PC-3 (cell line): Measurements from ENCODE around the gene ADGRG6. TPM values are rescaled to one million over a fixed set of nuclear protein-coding genes. Genes with fewer than 3 reads are reported as not detected.

Experiments used
- ATAC-seq: fragments of 200-7000 bp; cut with Tn5 transposase; 2 replicates; pipeline ENCODE4 v1.9.1; 2020; ENCODE audit warnings: mild to moderate bottlenecking, moderate library complexity
- BruUV-seq: library from RNA; stranded (reverse); fragments of 400-500 nt; replicated peaks from 2 replicates; lab custom pipeline; 2021; lab: Mats Ljungman, UMichigan
- CTCF ChIA-PET: fragments of 300-600 bp; sonication (Branson Sonifier 250); formaldehyde crosslinking; loops from one replicate; lab custom pipeline; 2022; ENCODE audit warnings: antibody characterized with exemption; lab: Charles Lee
- POLR2A ChIA-PET: fragments of 300-600 bp; sonication (Branson Sonifier 250); formaldehyde crosslinking; loops from one replicate; lab custom pipeline; 2022; ENCODE audit warnings: antibody characterized with exemption; ENCODE audit not compliant: unreplicated experiment; lab: Charles Lee
- DNase-seq: peaks from one replicate; pipeline ENCODE4 v3.0.0-alpha.2; 2015
- H2AFZ ChIP-seq: fragments of 300-600 bp; sonication (generic); 2 replicates; pipeline ENCODE4 v1.6.0; 2016; ENCODE audit warnings: antibody characterized with exemption, low read length
- H3F3A ChIP-seq: fragments of 300-600 bp; sonication (generic); one replicate; pipeline ENCODE4 v1.6.0; 2017; ENCODE audit warnings: antibody characterized with exemption, low read length, control low read depth, mild to moderate bottlenecking; ENCODE audit not compliant: unreplicated experiment
- H3K27ac ChIP-seq: fragments of 300-600 bp; sonication (generic); 2 replicates; pipeline ENCODE4 v1.5.1; 2016; ENCODE audit warnings: mild to moderate bottlenecking, low read length
- H3K27me3 ChIP-seq: fragments of 300-600 bp; sonication (generic); 2 replicates; pipeline ENCODE4 v1.6.1; 2016; ENCODE audit warnings: low read length, mixed read lengths
- H3K36me3 ChIP-seq: fragments of 300-600 bp; sonication (generic); 2 replicates; pipeline ENCODE4 v1.6.1; 2016; ENCODE audit warnings: low read depth, mixed run types, low read length, mixed read lengths
- H3K4me1 ChIP-seq: fragments of 300-600 bp; sonication (generic); 2 replicates; pipeline ENCODE4 v1.5.1; 2016; ENCODE audit warnings: low read length; ENCODE audit not compliant: insufficient read depth
- H3K4me2 ChIP-seq: fragments of 300-600 bp; sonication (generic); 2 replicates; pipeline ENCODE4 v1.6.0; 2016; ENCODE audit warnings: low read length
- H3K4me3 ChIP-seq: fragments of 300-600 bp; sonication (generic); 2 replicates; pipeline ENCODE4 v1.5.1; 2016; ENCODE audit warnings: mild to moderate bottlenecking, low read length, mixed read lengths
- H3K79me2 ChIP-seq: fragments of 300-600 bp; sonication (generic); 2 replicates; pipeline ENCODE4 v1.6.1; 2017; ENCODE audit warnings: low read length, mixed read lengths
- H3K9ac ChIP-seq: fragments of 300-600 bp; sonication (generic); 2 replicates; pipeline ENCODE4 v1.6.0; 2016; ENCODE audit warnings: mild to moderate bottlenecking, low read length
- H3K9me2 ChIP-seq: fragments of 300-600 bp; sonication (generic); replicated peaks from 2 replicates; pipeline ENCODE4 v1.6.1; 2016; ENCODE audit warnings: mixed run types, low read length, mixed read lengths
- H3K9me3 ChIP-seq: fragments of 300-600 bp; sonication (generic); 2 replicates; pipeline ENCODE4 v1.6.1; 2016; ENCODE audit warnings: low read length, mixed read lengths
- H4K20me1 ChIP-seq: fragments of 300-600 bp; sonication (generic); 2 replicates; pipeline ENCODE4 v1.6.1; 2016; ENCODE audit warnings: low read length, mixed read lengths
- CTCF ChIP-seq: fragments of 300-600 bp; sonication (generic); conservative IDR thresholded peaks from 2 replicates; pipeline ENCODE4 v1.5.1; 2017; ENCODE audit warnings: antibody characterized with exemption, low read depth, mild to moderate bottlenecking, low read length
- EZH2 ChIP-seq: fragments of 300-600 bp; sonication (generic); IDR thresholded peaks from one replicate; pipeline ENCODE4 v1.6.1; 2017; ENCODE audit warnings: antibody characterized with exemption, mild to moderate bottlenecking, low read length; ENCODE audit not compliant: unreplicated experiment
- EZH2phosphoT487 ChIP-seq: fragments of 300-600 bp; sonication (generic); IDR thresholded peaks from 2 replicates; pipeline ENCODE4 v1.6.1; 2018; ENCODE audit warnings: mild to moderate bottlenecking, antibody characterized with exemption, low read length, borderline replicate concordance
- intact Hi-C: fragments of 100-400 bp; cut with micrococcal nuclease; formaldehyde crosslinking; loops from 2 replicates; pipeline ENCODE4 v1.9.0; 2023
- total RNA-seq: library from RNA; depleted of rRNA; stranded (reverse); fragments of >200 nt; gene quantifications from 2 replicates; pipeline ENCODE4 v1.2.3, GENCODE V29; 2014

Gene ADGRG6
- total RNA-seq, 1 experiment from 2014 or later = 73.2 TPM

GRCh38 chr6:142462260-142462659, 160.5 kb downstream of the ADGRG6 start:
- Histone ChIP-seq H3K27me3 (no peaks in the 10 kb centered on the region), H3K9me2 (no peaks in the 10 kb centered on the region), H3K4me1 (no peaks in the 10 kb centered on the region), H3K9me3 (no peaks in the 10 kb centered on the region), H3K79me2 (no peaks in the 10 kb centered on the region), H3K4me3 (no peak overlapping the region), H3K4me2 (no peak overlapping the region), H4K20me1 (no peaks in the 10 kb centered on the region), H3K36me3 (no peaks in the 10 kb centered on the region), H3F3A (no peaks in the 10 kb centered on the region), H3K9ac (no peak overlapping the region), H3K27ac (no peak overlapping the region), H2AFZ (no peak overlapping the region)
- ATAC-seq = no peak; the same call in 1 of the 2 replicates
- no peak for DNase-seq
- TF ChIP-seq EZH2phosphoT487 (no peak), EZH2 (no peak), CTCF (peak; percentile 24; the same call in 1 of the 2 replicates)
- POLR2A ChIA-PET = no interaction called here
- CTCF ChIA-PET = no interaction called here
- intact Hi-C loops = no loop called here
- TSS peak; percentile 10 for BruUV-seq

DNA sequence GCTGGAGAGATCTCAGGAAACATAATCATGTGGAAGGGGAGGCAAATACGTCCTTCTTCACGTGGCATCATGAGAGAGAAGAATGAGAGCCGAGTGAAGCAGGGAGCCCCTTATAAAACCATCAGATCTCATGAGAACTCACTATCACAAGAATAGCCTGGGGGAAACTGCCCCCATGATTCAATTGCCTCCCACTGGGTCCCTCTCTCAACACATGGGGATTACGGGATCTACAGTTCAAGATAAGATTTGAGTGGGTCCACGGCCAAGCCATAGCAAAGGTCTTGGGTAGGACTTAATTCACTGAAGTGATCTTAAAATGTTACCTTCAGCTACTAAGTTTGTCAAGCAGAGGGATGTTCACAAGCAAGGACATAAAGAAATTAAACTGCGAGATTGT, 162.2 kb downstream of the ADGRG6 start:
- H3K9ac ChIP-seq = no peak overlapping the region
- intact Hi-C loops = no loop called here
- no peaks in the 10 kb centered on the region for H4K20me1 ChIP-seq
- POLR2A ChIA-PET = interaction anchor here (0.6 kb wide), 1 partner anchor 11 kb away, joined by 13 read pairs; no protein-coding TSS in a partner anchor
- no peak overlapping the region for H3K4me3 ChIP-seq
- H3K4me2 ChIP-seq = no peak overlapping the region
- CTCF ChIA-PET = no interaction called here
- no peak overlapping the region for H3K27ac ChIP-seq
- H3F3A ChIP-seq = no peaks in the 10 kb centered on the region
- no peaks in the 10 kb centered on the region for H3K27me3 ChIP-seq
- DNase-seq (no peak), ATAC-seq (no peak)
- no peak for TF ChIP-seq EZH2
- no peak for TF ChIP-seq EZH2phosphoT487
- no peak for TF ChIP-seq CTCF
- H3K79me2 ChIP-seq = no peaks in the 10 kb centered on the region
- no peaks in the 10 kb centered on the region for H3K36me3 ChIP-seq
- H3K9me2 ChIP-seq = no peaks in the 10 kb centered on the region
- no peak overlapping the region for H2AFZ ChIP-seq
- TSS peak; percentile 4 for BruUV-seq
- no peaks in the 10 kb centered on the region for H3K4me1 ChIP-seq
- no peaks in the 10 kb centered on the region for H3K9me3 ChIP-seq

- Histone ChIP-seq H3K4me3 (no peak overlapping the region), H3K9me2 (no peaks in the 10 kb centered on the region), H3K4me2 (no peak overlapping the region), H3K9me3 (no peaks in the 10 kb centered on the region), H3K27me3 (no peaks in the 10 kb centered on the region), H4K20me1 (no peaks in the 10 kb centered on the region), H3K9ac (no peak overlapping the region), H2AFZ (no peak overlapping the region), H3K79me2 (no peaks in the 10 kb centered on the region), H3K27ac (no peak overlapping the region), H3K36me3 (no peaks in the 10 kb centered on the region), H3F3A (no peaks in the 10 kb centered on the region), H3K4me1 (no peaks in the 10 kb centered on the region)
- BruUV-seq = no TSS peak
- ChIA-PET POLR2A (no interaction called here), CTCF (no interaction called here)
- intact Hi-C loops = no loop called here
- TF ChIP-seq EZH2 (no peak), CTCF (no peak), EZH2phosphoT487 (no peak)
- ATAC-seq (no peak), DNase-seq (no peak)
These were observed 167.4 kb downstream of the ADGRG6 start for GRCh38 chr6:142469220-142469619.
